Trophoblast cell (in vitro differentiated cells and primary cell): ENCODE measurements around the gene COG2. TPM values are rescaled to one million over a fixed set of nuclear protein-coding genes. Genes with fewer than 3 reads are reported as not detected.

ENCODE experiments used
- DNase-seq, 2 donors: peaks; one replicate each; pipeline ENCODE4 v3.0.0-alpha.2; 2016
- H2AFZ ChIP-seq: 2 replicates; pipeline ENCODE4 v1.6.1; 2013; ENCODE audit warnings: low read length, moderate library complexity, mild to moderate bottlenecking; ENCODE audit not compliant: insufficient read depth, poor library complexity
- H2AK5ac ChIP-seq: 2 replicates; pipeline ENCODE4 v1.6.1; 2013; ENCODE audit warnings: mild to moderate bottlenecking, low read length
- H2BK120ac ChIP-seq: 2 replicates; pipeline ENCODE4 v1.6.1; 2013; ENCODE audit warnings: low read length, mild to moderate bottlenecking, moderate library complexity; ENCODE audit not compliant: insufficient read depth, poor library complexity
- H2BK12ac ChIP-seq: 2 replicates; pipeline ENCODE4 v1.6.1; 2013; ENCODE audit warnings: mild to moderate bottlenecking, low read length, moderate library complexity
- H2BK5ac ChIP-seq: 2 replicates; pipeline ENCODE4 v1.6.1; 2013; ENCODE audit warnings: low read length, low read depth, moderate library complexity, mild to moderate bottlenecking; ENCODE audit not compliant: poor library complexity
- H3K14ac ChIP-seq: 2 replicates; pipeline ENCODE4 v1.6.1; 2013; ENCODE audit warnings: mild to moderate bottlenecking, low read length
- H3K18ac ChIP-seq: 2 replicates; pipeline ENCODE4 v1.6.1; 2013; ENCODE audit warnings: mild to moderate bottlenecking, low read length
- H3K23ac ChIP-seq: 2 replicates; pipeline ENCODE4 v1.6.1; 2013; ENCODE audit warnings: low read length
- H3K27ac ChIP-seq: 2 replicates; pipeline ENCODE4 v1.5.1; 2013; ENCODE audit warnings: low read depth, mild to moderate bottlenecking, inconsistent platforms, low read length, moderate library complexity
- H3K27me3 ChIP-seq: 2 replicates; pipeline ENCODE4 v1.6.1; 2013; ENCODE audit warnings: inconsistent platforms, mild to moderate bottlenecking, low read length, moderate library complexity; ENCODE audit not compliant: insufficient read depth
- H3K36me3 ChIP-seq, 2 experiments: 1 replicate in 1 of 2; 2 replicates in 1 of 2; pipeline ENCODE4 v1.6.1; 2013; ENCODE audit warnings: low read length in 2 of 2, mild to moderate bottlenecking in 2 of 2, moderate library complexity in 1 of 2; ENCODE audit not compliant: insufficient read depth in 2 of 2, control insufficient read depth in 1 of 2
- H3K4ac ChIP-seq: 2 replicates; pipeline ENCODE4 v1.6.1; 2013; ENCODE audit warnings: low read depth, mild to moderate bottlenecking, low read length, moderate library complexity
- H3K4me1 ChIP-seq, 2 experiments: 1 replicate in 1 of 2; 2 replicates in 1 of 2; pipeline ENCODE4 v1.6.1; 2013; ENCODE audit warnings: low read length in 2 of 2, mild to moderate bottlenecking in 2 of 2, moderate library complexity in 1 of 2; ENCODE audit not compliant: insufficient read depth in 2 of 2, control insufficient read depth in 1 of 2
- H3K4me2 ChIP-seq: 2 replicates; pipeline ENCODE4 v1.6.1; 2013; ENCODE audit warnings: inconsistent platforms, mild to moderate bottlenecking, low read length, moderate library complexity
- H3K4me3 ChIP-seq: 2 replicates; pipeline ENCODE4 v1.5.1; 2013; ENCODE audit warnings: mild to moderate bottlenecking, low read depth, low read length, inconsistent platforms
- H3K79me1 ChIP-seq: one replicate; pipeline ENCODE4 v1.6.1; 2013; ENCODE audit warnings: low read length
- H3K79me2 ChIP-seq: 2 replicates; pipeline ENCODE4 v1.6.1; 2013; ENCODE audit warnings: low read length, mild to moderate bottlenecking; ENCODE audit not compliant: control insufficient read depth, insufficient read depth, poor library complexity
- H3K9ac ChIP-seq: 2 replicates; pipeline ENCODE4 v1.6.1; 2013; ENCODE audit warnings: mild to moderate bottlenecking, low read length
- H3K9me3 ChIP-seq: 2 replicates; pipeline ENCODE4 v1.6.1; 2013; ENCODE audit warnings: low read depth, mild to moderate bottlenecking, control low read depth, inconsistent platforms, low read length; ENCODE audit not compliant: insufficient read depth
- H4K12ac ChIP-seq: 2 replicates; pipeline ENCODE4 v1.6.1; 2013; ENCODE audit warnings: low read depth, mild to moderate bottlenecking, low read length, moderate library complexity
- H4K8ac ChIP-seq: 2 replicates; pipeline ENCODE4 v1.6.1; 2013; ENCODE audit warnings: low read depth, mild to moderate bottlenecking, low read length, moderate library complexity
- H4K91ac ChIP-seq: one replicate; pipeline ENCODE4 v1.6.1; 2013; ENCODE audit warnings: low read depth, mild to moderate bottlenecking, low read length, moderate library complexity
- WGBS: extraction: QIAGEN DNeasy Blood & Tissue Kit; methylation state at CpG from one replicate; pipeline ENCODE4 v1.1.7; 2013; ENCODE audit warnings: missing lambda C conversion rate; ENCODE audit not compliant: insufficient read length, insufficient coverage; ENCODE audit errors: extremely low coverage; 5-methylcytosine and 5-hydroxymethylcytosine counted together
- polyA plus RNA-seq: library from polyadenylated mRNA; stranded (reverse); fragments of 200-250 nt; gene quantifications from 2 replicates; pipeline ENCODE4 v1.2.3, GENCODE V29; 2013

The COG2 gene
- 13.7 and 13.8 TPM in 2 replicates for polyA plus RNA-seq

- H3K18ac ChIP-seq, result peak within 1 kb of the TSS; percentile 40
- no peaks in the 10 kb centered on the region for H3K27me3 ChIP-seq
- H3K9ac ChIP-seq, result peak within 1 kb of the TSS; percentile 77
- peak within 1 kb of the TSS; percentile 68 for H3K4me2 ChIP-seq
- DNase-seq, result peak; percentile 93 to 97
- no CpG with 5 or more reads among the region's 62 CpGs for WGBS
- peak within 1 kb of the TSS; percentile 27 for H4K12ac ChIP-seq
- H3K4ac ChIP-seq, result no peak within 1 kb of the TSS
- H2BK120ac ChIP-seq, result peak within 1 kb of the TSS; percentile 2
- H3K36me3 ChIP-seq, result peaks cover 0 to 3% of the 10 kb centered on the region in 2 experiments
- no peaks in the 10 kb centered on the region for H3K9me3 ChIP-seq
- H3K4me3 ChIP-seq, result peak within 1 kb of the TSS; percentile 91
- H3K14ac ChIP-seq, result peak within 1 kb of the TSS; percentile 59
- H2BK12ac ChIP-seq, result no peak within 1 kb of the TSS
- no peak within 1 kb of the TSS for H3K23ac ChIP-seq
- peaks cover 2% of the 10 kb centered on the region for H3K79me2 ChIP-seq
- peaks cover 0 to 4% of the 10 kb centered on the region in 2 experiments for H3K4me1 ChIP-seq
- H4K91ac ChIP-seq, result peak within 1 kb of the TSS; percentile 35
- peak within 1 kb of the TSS; percentile 8 for H3K27ac ChIP-seq
- H2BK5ac ChIP-seq, result no peak within 1 kb of the TSS
- peaks cover 2% of the 10 kb centered on the region for H3K79me1 ChIP-seq
- H2AFZ ChIP-seq, result peak within 1 kb of the TSS; percentile 35
- H4K8ac ChIP-seq, result peak within 1 kb of the TSS; percentile 85
- no peak within 1 kb of the TSS for H2AK5ac ChIP-seq
These were observed at the start of gene COG2 for GRCh38 chr1:230642263-230642959. COG2 (plus strand) TSS chr1:230642481; CDS start chr1:230642607, 126 bp downstream.

GRCh38 chr1:230592848-230593414 lies 49.4 kb upstream of the COG2 start:
- Histone ChIP-seq H3K18ac (no peak overlapping the region), H3K9me3 (peaks cover 2% of the 10 kb centered on the region), H2BK120ac (no peak overlapping the region), H3K36me3 (no peaks in the 10 kb centered on the region), H3K14ac (no peak overlapping the region), H4K8ac (no peak overlapping the region), H3K27ac (no peak overlapping the region), H3K79me2 (no peaks in the 10 kb centered on the region), H2BK12ac (no peak overlapping the region), H4K91ac (no peak overlapping the region), H2AK5ac (no peak overlapping the region), H3K79me1 (no peaks in the 10 kb centered on the region), H3K23ac (no peak overlapping the region), H2AFZ (no peak overlapping the region), H3K4ac (no peak overlapping the region), H3K9ac (no peak overlapping the region), H3K4me1 (no peaks in the 10 kb centered on the region), H3K4me2 (no peak overlapping the region), H4K12ac (no peak overlapping the region), H3K4me3 (no peak overlapping the region), H3K27me3 (no peaks in the 10 kb centered on the region), H2BK5ac (no peak overlapping the region)
- no CpG with 5 or more reads among the region's 2 CpGs for WGBS
- DNase-seq, result no peak

- no peak overlapping the region for H4K91ac ChIP-seq
- H3K23ac ChIP-seq, result no peak overlapping the region
- no peak overlapping the region for H3K4ac ChIP-seq
- H2BK5ac ChIP-seq, result no peak overlapping the region
- no peak overlapping the region for H3K18ac ChIP-seq
- no peaks in the 10 kb centered on the region for H3K27me3 ChIP-seq
- no peak overlapping the region for H2BK12ac ChIP-seq
- H3K79me1 ChIP-seq, result no peaks in the 10 kb centered on the region
- no peak overlapping the region for H2AK5ac ChIP-seq
- H3K27ac ChIP-seq, result no peak overlapping the region
- H3K4me2 ChIP-seq, result no peak overlapping the region
- H3K79me2 ChIP-seq, result no peaks in the 10 kb centered on the region
- no peak overlapping the region for H3K14ac ChIP-seq
- H4K8ac ChIP-seq, result no peak overlapping the region
- no peaks in the 10 kb centered on the region for H3K36me3 ChIP-seq
- no CpG with 5 or more reads among the region's 1 CpG for WGBS
- H2BK120ac ChIP-seq, result no peak overlapping the region
- H3K9ac ChIP-seq, result no peak overlapping the region
- DNase-seq, result no peak
- no peak overlapping the region for H4K12ac ChIP-seq
- H2AFZ ChIP-seq, result no peak overlapping the region
- no peak overlapping the region for H3K4me3 ChIP-seq
- no peaks in the 10 kb centered on the region for H3K4me1 ChIP-seq
- peaks cover 2% of the 10 kb centered on the region for H3K9me3 ChIP-seq
These were observed 48.0 kb upstream of the COG2 start for GRCh38 chr1:230594214-230594773.

GRCh38 chr1:230595181-230595580 lies 47.1 kb upstream of the COG2 start:
- Histone ChIP-seq H2AK5ac (no peak overlapping the region), H2BK5ac (no peak overlapping the region), H3K79me1 (no peaks in the 10 kb centered on the region), H4K8ac (no peak overlapping the region), H3K4ac (no peak overlapping the region), H4K12ac (no peak overlapping the region), H4K91ac (no peak overlapping the region), H2AFZ (no peak overlapping the region), H2BK12ac (no peak overlapping the region), H3K14ac (no peak overlapping the region), H3K9ac (no peak overlapping the region), H3K23ac (no peak overlapping the region), H3K18ac (no peak overlapping the region), H3K4me1 (no peaks in the 10 kb centered on the region), H3K27me3 (no peaks in the 10 kb centered on the region), H3K4me2 (no peak overlapping the region), H3K9me3 (peaks cover 4% of the 10 kb centered on the region), H3K27ac (no peak overlapping the region), H3K4me3 (no peak overlapping the region), H3K36me3 (no peaks in the 10 kb centered on the region), H2BK120ac (no peak overlapping the region), H3K79me2 (no peaks in the 10 kb centered on the region)
- DNase-seq, result no peak
- no CpG with 5 or more reads among the region's 2 CpGs for WGBS
